HepG2 (cell line): ENCODE measurements around the gene TRAIP. TPM values are rescaled to one million over a fixed set of nuclear protein-coding genes. Genes with fewer than 3 reads are reported as not detected.
A peak's percentile ranks its signal among the peaks of the same experiment; 100 is the strongest.

Experiments
- CBFB ChIP-seq: sonication (generic); formaldehyde crosslinking; IDR thresholded peaks from 2 replicates; pipeline ENCODE4 v1.4.0; 2020; ENCODE audit warnings: missing genetic modification reagents
- DR1 ChIP-seq: sonication (generic); formaldehyde crosslinking; IDR thresholded peaks from 2 replicates; pipeline ENCODE4 v1.8.0; 2021; ENCODE audit warnings: mild to moderate bottlenecking, missing genetic modification reagents, inconsistent platforms
- FOXM1 ChIP-seq: sonication (generic); formaldehyde crosslinking; IDR thresholded peaks from 2 replicates; pipeline ENCODE4 v1.5.0; 2020; ENCODE audit warnings: missing genetic modification reagents
- HDAC1 ChIP-seq: sonication (generic); formaldehyde crosslinking; IDR thresholded peaks from 2 replicates; pipeline ENCODE4 v1.5.1; 2020; ENCODE audit warnings: mild to moderate bottlenecking, missing genetic modification reagents
- HNRNPL ChIP-seq: fragments of 200-400 bp; formaldehyde crosslinking; IDR thresholded peaks from 2 replicates; pipeline ENCODE4 v1.6.1; 2017; ENCODE audit warnings: mild to moderate bottlenecking, low read depth, low read length
- HNRNPLL ChIP-seq: fragments of 200-400 bp; formaldehyde crosslinking; IDR thresholded peaks from 2 replicates; pipeline ENCODE4 v1.6.1; 2017; ENCODE audit warnings: mild to moderate bottlenecking, low read depth, low read length; ENCODE audit not compliant: poor library complexity, severe bottlenecking
- NR2F6 ChIP-seq, 2 experiments: IDR thresholded peaks; 2 replicates each; pipeline ENCODE4 v1.6.1; 2016; ENCODE audit warnings: antibody characterized with exemption in 1 of 2, mild to moderate bottlenecking in 1 of 2
- PBX3 ChIP-seq: sonication (generic); formaldehyde crosslinking; IDR thresholded peaks from 2 replicates; pipeline ENCODE4 v1.8.1; 2023; ENCODE audit warnings: missing genetic modification reagents, inconsistent platforms, borderline replicate concordance
- POLR2A ChIP-seq, 2 experiments: IDR thresholded peaks; 2 replicates each; pipeline ENCODE4 v1.6.1; 2011; ENCODE audit warnings: low read depth in 2 of 2, low read length in 2 of 2, mild to moderate bottlenecking in 1 of 2, moderate library complexity in 1 of 2; ENCODE audit not compliant: insufficient read depth in 1 of 2
- SOX6 ChIP-seq, 2 experiments: fragments of 450-650 bp in 1 of 2; sonication (generic) in 1 of 2; formaldehyde crosslinking in 1 of 2; IDR thresholded peaks; 2 replicates each; pipeline versions ENCODE4 v1.4.0 to v1.6.1; 2017 to 2020; ENCODE audit warnings: antibody characterized with exemption in 1 of 2, mild to moderate bottlenecking in 1 of 2, missing genetic modification reagents in 1 of 2
- SPEN ChIP-seq: sonication (generic); formaldehyde crosslinking; IDR thresholded peaks from 2 replicates; pipeline ENCODE4 v1.5.1; 2020; ENCODE audit warnings: low read depth, mild to moderate bottlenecking, missing genetic modification reagents
- TOPORS ChIP-seq: sonication (generic); formaldehyde crosslinking; IDR thresholded peaks from 2 replicates; pipeline ENCODE4 v1.8.0; 2023; ENCODE audit warnings: mild to moderate bottlenecking, missing genetic modification reagents
- UBTF ChIP-seq: sonication (generic); formaldehyde crosslinking; IDR thresholded peaks from 2 replicates; pipeline ENCODE4 v1.4.0; 2020; ENCODE audit warnings: mild to moderate bottlenecking, missing genetic modification reagents
- ZFX ChIP-seq: sonication (generic); formaldehyde crosslinking; IDR thresholded peaks from 2 replicates; pipeline ENCODE4 v1.4.0; 2020; ENCODE audit warnings: mild to moderate bottlenecking, low read depth, missing genetic modification reagents, moderate library complexity
- ZFY ChIP-seq: sonication (generic); formaldehyde crosslinking; IDR thresholded peaks from 2 replicates; pipeline ENCODE4 v1.4.0; 2020; ENCODE audit warnings: missing genetic modification reagents
- ZFYVE20 ChIP-seq: sonication (generic); formaldehyde crosslinking; IDR thresholded peaks from 2 replicates; pipeline ENCODE4 v1.8.0; 2023; ENCODE audit warnings: low read depth, mild to moderate bottlenecking, moderate library complexity, missing genetic modification reagents, borderline replicate concordance
- ZHX1 ChIP-seq: sonication (generic); formaldehyde crosslinking; IDR thresholded peaks from 2 replicates; pipeline ENCODE4 v1.8.1; 2022; ENCODE audit warnings: low read depth, mild to moderate bottlenecking, missing genetic modification reagents
- ZNF724P ChIP-seq: sonication (generic); formaldehyde crosslinking; IDR thresholded peaks from 2 replicates; pipeline ENCODE4 v1.8.0; 2022; ENCODE audit warnings: missing genetic modification reagents, borderline replicate concordance
- ZNF749 ChIP-seq: sonication (generic); formaldehyde crosslinking; IDR thresholded peaks from 2 replicates; pipeline ENCODE4 v1.8.0; 2022; ENCODE audit warnings: mild to moderate bottlenecking, missing genetic modification reagents, moderate library complexity, borderline replicate concordance
- ZSCAN29 ChIP-seq: sonication (generic); formaldehyde crosslinking; conservative IDR thresholded peaks from 2 replicates; pipeline ENCODE4 v1.4.0; 2020; ENCODE audit warnings: mild to moderate bottlenecking, missing genetic modification reagents
- polyA plus RNA-seq, 8 experiments: library from polyadenylated mRNA; depleted of rRNA in 3 of 8; stranded (reverse) in 7 of 8; unstranded in 1 of 8; fragments of >200 nt; fragmentation: Illumina TruSeq in 4 of 8; extraction: Trizol in 4 of 8; gene quantifications; 2 replicates each; pipeline versions ENCODE4 v1.2.1 to v1.2.3, GENCODE V29; 2011 to 2016; ENCODE audit warnings: low read depth in 4 of 8, missing spikeins in 1 of 8, mixed read lengths in 1 of 8; ENCODE audit not compliant: insufficient read depth in 1 of 8
- total RNA-seq, 5 experiments: library from RNA; depleted of rRNA; stranded (reverse); fragments of >200 nt; fragmentation: Illumina TruSeq; extraction: Trizol; gene quantifications; 2 replicates each; pipeline ENCODE4 v1.2.3, GENCODE V29; 2016; ENCODE audit warnings: low read depth in 1 of 5
- TF ChIP-seq, protein P1 (sequence below), 2 experiments: fragments of 450-650 bp in 1 of 2; sonication (generic) in 1 of 2; formaldehyde crosslinking; IDR thresholded peaks; 2 replicates each; pipeline versions ENCODE4 v1.5.0 to v1.8.0; 2020 to 2022; ENCODE audit warnings: mild to moderate bottlenecking in 1 of 2, missing genetic modification reagents in 1 of 2

Gene TRAIP
- total and polyA plus RNA-seq, 2 of the 13 experiments (the other 11 are each of a cell fraction or from before 2014, with no cell fraction given): 13.9 to 23.9 TPM

DNA sequence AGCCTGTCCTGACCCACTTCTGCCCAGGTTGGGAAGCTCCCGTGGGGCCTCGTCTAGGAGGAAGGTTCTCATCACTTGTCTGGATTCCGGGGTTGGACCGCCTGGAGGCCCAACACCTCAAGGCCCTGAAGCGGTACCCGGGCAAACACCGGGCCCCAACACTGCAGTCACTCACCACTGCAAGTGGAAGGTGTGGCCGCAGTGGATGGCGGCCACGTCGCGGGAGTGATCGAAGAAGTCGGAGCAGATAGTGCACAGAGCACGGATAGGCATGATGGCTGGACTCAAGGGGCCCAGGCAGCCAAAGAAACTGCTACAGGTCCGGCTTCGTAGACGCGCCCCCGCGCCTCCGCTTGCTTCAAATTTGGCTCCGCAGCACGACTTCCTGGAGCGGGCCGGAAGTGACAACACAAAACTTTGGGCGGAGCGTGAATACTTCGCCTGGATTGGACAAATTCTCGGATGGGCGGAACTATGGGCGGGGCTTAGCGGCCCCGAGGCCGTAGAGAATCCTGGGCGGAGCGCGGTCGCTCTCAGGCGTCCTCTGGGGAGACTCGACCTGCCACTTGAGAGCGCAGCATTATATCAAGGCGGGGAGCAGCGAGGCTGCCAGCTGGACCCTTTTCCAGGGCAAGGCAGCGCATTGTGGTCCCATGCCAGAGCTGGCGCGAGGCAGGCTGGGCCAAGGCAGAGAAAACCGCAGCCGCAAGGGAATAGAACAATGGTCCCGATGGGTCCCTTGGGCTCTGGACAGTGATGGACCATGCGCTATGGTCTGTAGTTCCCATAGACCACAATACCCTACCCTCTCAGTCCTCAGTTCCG, at the start of gene TRAIP (continued):
- TF ChIP-seq HNRNPLL (peak; percentile 49), TOPORS (CRISPR knock-in tag) (0 out of 2 replicates have a peak, but pooled peaks have one; percentile 29), ZFYVE20 (peak; percentile 54; the same call in 1 of the 2 replicates), UBTF (CRISPR knock-in tag) (peak; percentile 43), SPEN (CRISPR knock-in tag) (peak; percentile 37; the same call in 1 of the 2 replicates), SOX6 (IDR thresholded peaks at IDR 0.05) (no peak), SOX6 (CRISPR knock-in tag; IDR thresholded peaks at IDR 0.05) (peak; percentile 55; the same call in 1 of the 2 replicates), CBFB (CRISPR knock-in tag) (no peak), NR2F6 (IDR thresholded peaks at IDR 0.05) (no peak), NR2F6 (CRISPR knock-in tag; IDR thresholded peaks at IDR 0.05) (0 out of 2 replicates have a peak, but pooled peaks have one; percentile 7), ZNF724P (peak; percentile 81; the same call in 1 of the 2 replicates), ZNF749 (CRISPR knock-in tag) (peak; percentile 89), ZFX (CRISPR knock-in tag) (peak; percentile 80), ZFY (CRISPR knock-in tag) (peak; percentile 82), FOXM1 (CRISPR knock-in tag) (no peak), HNRNPL (0 out of 2 replicates have a peak, but pooled peaks have one; percentile 63), ZSCAN29 (CRISPR knock-in tag) (0 out of 2 replicates have a peak, but pooled peaks have one; percentile 75), ZHX1 (CRISPR knock-in tag) (peak; percentile 83; the same call in 1 of the 2 replicates), POLR2A (IDR thresholded peaks at IDR 0.05; ENCODE audit: insufficient read depth in 1 of 2, low read depth in 2 of 2, low read length in 2 of 2) (peak; percentile 39 to 80), DR1 (CRISPR knock-in tag) (peak; percentile 72; the same call in 1 of the 2 replicates), HDAC1 (peak; percentile 99), PBX3 (CRISPR knock-in tag) (0 out of 2 replicates have a peak, but pooled peaks have one; percentile 19)
- TF ChIP-seq, protein P1, sequence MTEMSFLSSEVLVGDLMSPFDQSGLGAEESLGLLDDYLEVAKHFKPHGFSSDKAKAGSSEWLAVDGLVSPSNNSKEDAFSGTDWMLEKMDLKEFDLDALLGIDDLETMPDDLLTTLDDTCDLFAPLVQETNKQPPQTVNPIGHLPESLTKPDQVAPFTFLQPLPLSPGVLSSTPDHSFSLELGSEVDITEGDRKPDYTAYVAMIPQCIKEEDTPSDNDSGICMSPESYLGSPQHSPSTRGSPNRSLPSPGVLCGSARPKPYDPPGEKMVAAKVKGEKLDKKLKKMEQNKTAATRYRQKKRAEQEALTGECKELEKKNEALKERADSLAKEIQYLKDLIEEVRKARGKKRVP (CRISPR knock-in tag; IDR thresholded peaks at IDR 0.05): 0 out of 4 replicates have a peak, but pooled peaks of 1 of the 2 experiments have one; percentile 43
